Natural killer cell (primary cell): ENCODE results near the gene ARFGEF2. TPM values are rescaled to one million over a fixed set of nuclear protein-coding genes. Genes with fewer than 3 reads are reported as not detected.

Experiments
- ATAC-seq, 3 donors: fragments of 150-1000 bp in 2 of 3; fragments of 200-7000 bp in 1 of 3; cut with Tn5 transposase; 1 replicate in 1 of 3; 2 replicates in 2 of 3; pipeline ENCODE4 v1.10.0; 2021; ENCODE audit warnings: mild to moderate bottlenecking in 2 of 3, moderate library complexity in 2 of 3
- DNase-seq, 2 donors: peaks; one replicate each; pipeline versions ENCODE4 v3.0.0 to v3.0.0-alpha.2; 2013 to 2021; ENCODE audit warnings: mixed read lengths in 1 of 2
- H3K27ac ChIP-seq: one replicate; pipeline ENCODE4 v1.5.1; 2013; ENCODE audit warnings: mild to moderate bottlenecking, low read length
- H3K27me3 ChIP-seq: one replicate; pipeline ENCODE4 v1.6.1; 2013; ENCODE audit warnings: low read length; ENCODE audit not compliant: control insufficient read depth, insufficient read depth
- H3K36me3 ChIP-seq: one replicate; pipeline ENCODE4 v1.6.1; 2013; ENCODE audit warnings: low read length; ENCODE audit not compliant: control insufficient read depth, insufficient read depth
- H3K4me1 ChIP-seq: one replicate; pipeline ENCODE4 v1.6.1; 2013; ENCODE audit warnings: low read length; ENCODE audit not compliant: control insufficient read depth, insufficient read depth
- H3K4me3 ChIP-seq: one replicate; pipeline ENCODE4 v1.5.1; 2013; ENCODE audit warnings: low read length
- H3K9me3 ChIP-seq: one replicate; pipeline ENCODE4 v1.6.1; 2013; ENCODE audit warnings: low read length; ENCODE audit not compliant: control insufficient read depth, insufficient read depth
- H3K27ac Mint-ChIP-seq, 2 donors: one replicate each; pipeline ENCODE4 v1.8.0; 2022; ENCODE audit warnings: mild to moderate bottlenecking in 2 of 2, mixed read lengths in 2 of 2, moderate library complexity in 1 of 2
- H3K27me3 Mint-ChIP-seq, 2 donors: one replicate each; pipeline ENCODE4 v1.8.0; 2022; ENCODE audit warnings: low read depth in 2 of 2, mixed read lengths in 2 of 2
- H3K36me3 Mint-ChIP-seq: one replicate; pipeline ENCODE4 v1.8.0; 2022; ENCODE audit warnings: mixed read lengths
- H3K4me1 Mint-ChIP-seq, 2 donors: one replicate each; pipeline ENCODE4 v1.8.0; 2022; ENCODE audit warnings: mixed read lengths in 2 of 2
- H3K4me3 Mint-ChIP-seq: one replicate; pipeline ENCODE4 v1.8.0; 2022; ENCODE audit warnings: mild to moderate bottlenecking, moderate library complexity, mixed read lengths
- H3K9me3 Mint-ChIP-seq, 2 donors: one replicate each; pipeline ENCODE4 v1.8.0; 2022; ENCODE audit warnings: mixed read lengths in 2 of 2
- WGBS: methylation state at CpG from one replicate; pipeline ENCODE4 v1.1.7; 2013; ENCODE audit warnings: missing lambda C conversion rate; ENCODE audit not compliant: insufficient coverage; 5-methylcytosine and 5-hydroxymethylcytosine counted together
- intact Hi-C: fragments of 100-400 bp; cut with micrococcal nuclease; formaldehyde crosslinking; loops from one replicate; pipeline ENCODE4 v1.14.2; 2022
- total RNA-seq, 4 donors: library from RNA; stranded (reverse); fragments of 120-200 nt in 1 of 4; gene quantifications; one replicate each; pipeline versions ENCODE4 v1.2.3 to v1.2.4, GENCODE V29; 2013 to 2022
- TF ChIP-seq, protein P1 (sequence below): fragments of 200-600 bp; IDR thresholded peaks from one replicate; pipeline ENCODE4 v1.8.0; 2022; ENCODE audit warnings: antibody characterized with exemption

The ARFGEF2 gene
- total RNA-seq, 3 donors from 2014 or later (not counting 1 experiment from before 2014, with no cell fraction given) = 22.7 to 26.9 (median 26.9) TPM

- no peak overlapping the region for H3K27ac Mint-ChIP-seq
Measured at GRCh38 chr20:48892049-48892470, 29.5 kb upstream of the ARFGEF2 start.

DNA sequence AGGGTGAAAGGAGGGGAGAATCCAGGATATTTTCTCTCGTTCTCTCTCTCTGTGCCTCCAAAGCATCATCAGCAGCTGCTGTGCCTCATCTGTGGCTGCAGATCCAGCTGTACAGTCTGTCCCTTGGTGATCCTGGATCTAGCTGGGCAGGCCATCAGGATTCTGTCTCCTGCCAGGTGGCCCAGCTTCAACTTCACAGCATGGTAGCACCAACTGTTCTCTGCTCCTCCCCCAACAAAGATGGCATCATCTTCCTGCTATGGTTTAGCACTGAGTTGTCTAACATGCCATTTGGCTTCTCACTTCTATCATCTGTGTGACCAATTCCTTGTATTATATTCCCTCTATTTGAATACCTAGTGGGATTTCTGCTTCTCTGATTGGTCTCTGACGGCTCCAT lies 28.6 kb upstream of the ARFGEF2 start:
- Histone ChIP-seq H3K27ac (no peak overlapping the region), H3K36me3 (no peaks in the 10 kb centered on the region), H3K9me3 (no peaks in the 10 kb centered on the region), H3K4me3 (no peak overlapping the region), H3K4me1 (no peaks in the 10 kb centered on the region), H3K27me3 (no peaks in the 10 kb centered on the region)
- H3K27me3 Mint-ChIP-seq = peaks cover 8 to 13% of the 10 kb centered on the region in 2 donors
- no peaks in the 10 kb centered on the region for H3K36me3 Mint-ChIP-seq
- no peak overlapping the region for H3K27ac Mint-ChIP-seq
- H3K4me1 Mint-ChIP-seq = peaks cover 6 to 10% of the 10 kb centered on the region in 2 donors
- TF ChIP-seq, protein P1, sequence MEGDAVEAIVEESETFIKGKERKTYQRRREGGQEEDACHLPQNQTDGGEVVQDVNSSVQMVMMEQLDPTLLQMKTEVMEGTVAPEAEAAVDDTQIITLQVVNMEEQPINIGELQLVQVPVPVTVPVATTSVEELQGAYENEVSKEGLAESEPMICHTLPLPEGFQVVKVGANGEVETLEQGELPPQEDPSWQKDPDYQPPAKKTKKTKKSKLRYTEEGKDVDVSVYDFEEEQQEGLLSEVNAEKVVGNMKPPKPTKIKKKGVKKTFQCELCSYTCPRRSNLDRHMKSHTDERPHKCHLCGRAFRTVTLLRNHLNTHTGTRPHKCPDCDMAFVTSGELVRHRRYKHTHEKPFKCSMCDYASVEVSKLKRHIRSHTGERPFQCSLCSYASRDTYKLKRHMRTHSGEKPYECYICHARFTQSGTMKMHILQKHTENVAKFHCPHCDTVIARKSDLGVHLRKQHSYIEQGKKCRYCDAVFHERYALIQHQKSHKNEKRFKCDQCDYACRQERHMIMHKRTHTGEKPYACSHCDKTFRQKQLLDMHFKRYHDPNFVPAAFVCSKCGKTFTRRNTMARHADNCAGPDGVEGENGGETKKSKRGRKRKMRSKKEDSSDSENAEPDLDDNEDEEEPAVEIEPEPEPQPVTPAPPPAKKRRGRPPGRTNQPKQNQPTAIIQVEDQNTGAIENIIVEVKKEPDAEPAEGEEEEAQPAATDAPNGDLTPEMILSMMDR = no peak
- WGBS = 96% methylated on average over 2 of the region's 2 CpGs
- H3K4me3 Mint-ChIP-seq = no peak overlapping the region
- no peak for ATAC-seq
- no peak for DNase-seq
- intact Hi-C loops = no loop called here
- H3K9me3 Mint-ChIP-seq = peaks cover 0 to 2% of the 10 kb centered on the region in 2 donors

More at GRCh38 chr20:48892049-48892470, 29.5 kb upstream of the ARFGEF2 start:
- peaks cover 6 to 10% of the 10 kb centered on the region in 2 donors for H3K4me1 Mint-ChIP-seq
- peaks cover 8 to 13% of the 10 kb centered on the region in 2 donors for H3K27me3 Mint-ChIP-seq
- TF ChIP-seq, protein P1 = no peak
- H3K36me3 ChIP-seq = no peaks in the 10 kb centered on the region
- 87% methylated on average over 3 of the region's 3 CpGs for WGBS
- H3K4me3 Mint-ChIP-seq = no peak overlapping the region
- DNase-seq = no peak
- no peak for ATAC-seq
- H3K27me3 ChIP-seq = no peaks in the 10 kb centered on the region
- no peak overlapping the region for H3K4me3 ChIP-seq
- H3K36me3 Mint-ChIP-seq = no peaks in the 10 kb centered on the region
- H3K9me3 ChIP-seq = no peaks in the 10 kb centered on the region
- H3K9me3 Mint-ChIP-seq = peaks cover 0 to 2% of the 10 kb centered on the region in 2 donors
- no peak overlapping the region for H3K27ac ChIP-seq
- intact Hi-C loops = no loop called here
- H3K4me1 ChIP-seq = no peaks in the 10 kb centered on the region

- Histone ChIP-seq H3K4me1 (no peaks in the 10 kb centered on the region), H3K9me3 (no peaks in the 10 kb centered on the region), H3K27ac (no peak overlapping the region), H3K36me3 (no peaks in the 10 kb centered on the region), H3K27me3 (no peaks in the 10 kb centered on the region), H3K4me3 (no peak overlapping the region)
- peaks cover 6 to 10% of the 10 kb centered on the region in 2 donors for H3K4me1 Mint-ChIP-seq
- ATAC-seq = no peak
- H3K4me3 Mint-ChIP-seq = no peak overlapping the region
- H3K9me3 Mint-ChIP-seq = peaks cover 0 to 2% of the 10 kb centered on the region in 2 donors
- no peaks in the 10 kb centered on the region for H3K36me3 Mint-ChIP-seq
- H3K27me3 Mint-ChIP-seq = peaks cover 12 to 13% of the 10 kb centered on the region in 2 donors
- H3K27ac Mint-ChIP-seq = no peak overlapping the region
- no peak for DNase-seq
- intact Hi-C loops = no loop called here
- TF ChIP-seq, protein P1 = no peak
Measured at GRCh38 chr20:48893374-48893773, 28.1 kb upstream of the ARFGEF2 start.
